ENCODE data around the gene RPS18.

Gene RPS18

GRCh38 chr6:33324125-33324524, 52.2 kb downstream of the RPS18 start:
- Mint-ChIP-seq H3K4me3 (peak overlapping the region; percentile 93), H3K36me3 (peaks cover 3% of the 10 kb centered on the region), H3K9me3 (ENCODE audit: low read depth) (no peaks in the 10 kb centered on the region), H3K27me3 (no peaks in the 10 kb centered on the region), H3K4me1 (ENCODE audit: low read depth) (peaks cover 40% of the 10 kb centered on the region), H3K27ac (peak overlapping the region; percentile 95)
